Smooth muscle cell (in vitro differentiated cells): ENCODE results near the gene PTTG1IP. TPM values are rescaled to one million over a fixed set of nuclear protein-coding genes. Genes with fewer than 3 reads are reported as not detected.
A peak's percentile ranks its signal among the peaks of the same experiment; 100 is the strongest.

Source experiments
- DNase-seq: peaks from one replicate; lab custom pipeline; 2025; ENCODE audit not compliant: unreplicated experiment; lab: John Stamatoyannopoulos, UW
- H2AFZ ChIP-seq: fragments of 200-600 bp; sonication (generic); 2 replicates; pipeline ENCODE4 v1.6.0; 2016; ENCODE audit warnings: antibody characterized with exemption, low read depth, mild to moderate bottlenecking
- H3F3A ChIP-seq: fragments of 200-600 bp; sonication (generic); 2 replicates; pipeline ENCODE4 v1.6.0; 2017; ENCODE audit warnings: antibody characterized with exemption, low read depth
- H3K27ac ChIP-seq: fragments of 200-600 bp; sonication (generic); 2 replicates; pipeline ENCODE4 v1.5.1; 2016; ENCODE audit warnings: low read depth, mild to moderate bottlenecking
- H3K27me3 ChIP-seq: fragments of 200-600 bp; sonication (generic); 2 replicates; pipeline ENCODE4 v1.6.1; 2016; ENCODE audit warnings: low read depth, mild to moderate bottlenecking
- H3K36me3 ChIP-seq: fragments of 200-600 bp; sonication (generic); 2 replicates; pipeline ENCODE4 v1.5.1; 2016; ENCODE audit warnings: low read depth
- H3K4me1 ChIP-seq: fragments of 200-600 bp; sonication (generic); 2 replicates; pipeline ENCODE4 v1.5.1; 2016; ENCODE audit warnings: low read depth
- H3K4me2 ChIP-seq: fragments of 200-600 bp; sonication (generic); 2 replicates; pipeline ENCODE4 v1.6.0; 2016; ENCODE audit warnings: mild to moderate bottlenecking
- H3K4me3 ChIP-seq: fragments of 200-600 bp; sonication (generic); 2 replicates; pipeline ENCODE4 v1.5.1; 2016; ENCODE audit warnings: mild to moderate bottlenecking
- H3K79me2 ChIP-seq: fragments of 200-600 bp; sonication (generic); 2 replicates; pipeline ENCODE4 v1.6.0; 2016; ENCODE audit warnings: low read depth, mild to moderate bottlenecking
- H3K9ac ChIP-seq: fragments of 200-600 bp; sonication (generic); 2 replicates; pipeline ENCODE4 v1.6.0; 2016; ENCODE audit warnings: low read depth
- H3K9me3 ChIP-seq: fragments of 200-600 bp; sonication (generic); replicated peaks from 2 replicates; pipeline ENCODE4 v1.5.1; 2016; ENCODE audit warnings: low read depth
- H4K20me1 ChIP-seq: fragments of 200-600 bp; sonication (generic); 2 replicates; pipeline ENCODE4 v1.6.0; 2016; ENCODE audit warnings: low read depth
- WGBS: methylation state at CpG from one replicate; pipeline ENCODE4 v1.1.7; 2016; ENCODE audit warnings: low lambda C conversion rate; 5-methylcytosine and 5-hydroxymethylcytosine counted together
- polyA plus RNA-seq: library from polyadenylated mRNA; unstranded; fragments of >200 nt; fragmentation: Nextera tagmentation; extraction: Ambion mirVana; gene quantifications from 2 replicates; pipeline ENCODE4 v1.2.1, GENCODE V29; 2016
- total RNA-seq: library from RNA; depleted of rRNA; stranded (reverse); fragments of >200 nt; gene quantifications from 2 replicates; pipeline ENCODE4 v1.2.3, GENCODE V29; 2014
- TF ChIP-seq, protein P1 (sequence below): fragments of 200-600 bp; sonication (generic); IDR thresholded peaks from 2 replicates; pipeline ENCODE4 v1.5.1; 2017; ENCODE audit warnings: borderline replicate concordance, mild to moderate bottlenecking, antibody characterized with exemption; ENCODE audit not compliant: insufficient read depth, poor library complexity, severe bottlenecking

The PTTG1IP gene
- total and polyA plus RNA-seq, 2 experiments from 2014 or later = 331 to 340 TPM

- Histone ChIP-seq H4K20me1 (peaks cover 69% of the 10 kb centered on the region), H3K27me3 (no peaks in the 10 kb centered on the region), H3K36me3 (no peaks in the 10 kb centered on the region), H3K27ac (peak overlapping the region; percentile 96), H3K9me3 (no peaks in the 10 kb centered on the region), H3K9ac (peak overlapping the region; percentile 67), H3K4me2 (peak overlapping the region; percentile 97), H3K4me3 (peak overlapping the region; percentile 94), H3K79me2 (peaks cover 64% of the 10 kb centered on the region), H3K4me1 (peaks cover 37% of the 10 kb centered on the region), H3F3A (peaks cover 32% of the 10 kb centered on the region), H2AFZ (no peak overlapping the region)
- DNase-seq = no peak
- TF ChIP-seq, protein P1, sequence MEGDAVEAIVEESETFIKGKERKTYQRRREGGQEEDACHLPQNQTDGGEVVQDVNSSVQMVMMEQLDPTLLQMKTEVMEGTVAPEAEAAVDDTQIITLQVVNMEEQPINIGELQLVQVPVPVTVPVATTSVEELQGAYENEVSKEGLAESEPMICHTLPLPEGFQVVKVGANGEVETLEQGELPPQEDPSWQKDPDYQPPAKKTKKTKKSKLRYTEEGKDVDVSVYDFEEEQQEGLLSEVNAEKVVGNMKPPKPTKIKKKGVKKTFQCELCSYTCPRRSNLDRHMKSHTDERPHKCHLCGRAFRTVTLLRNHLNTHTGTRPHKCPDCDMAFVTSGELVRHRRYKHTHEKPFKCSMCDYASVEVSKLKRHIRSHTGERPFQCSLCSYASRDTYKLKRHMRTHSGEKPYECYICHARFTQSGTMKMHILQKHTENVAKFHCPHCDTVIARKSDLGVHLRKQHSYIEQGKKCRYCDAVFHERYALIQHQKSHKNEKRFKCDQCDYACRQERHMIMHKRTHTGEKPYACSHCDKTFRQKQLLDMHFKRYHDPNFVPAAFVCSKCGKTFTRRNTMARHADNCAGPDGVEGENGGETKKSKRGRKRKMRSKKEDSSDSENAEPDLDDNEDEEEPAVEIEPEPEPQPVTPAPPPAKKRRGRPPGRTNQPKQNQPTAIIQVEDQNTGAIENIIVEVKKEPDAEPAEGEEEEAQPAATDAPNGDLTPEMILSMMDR = no peak
- WGBS = 55% methylated on average over 10 of the region's 10 CpGs
Observed at GRCh38 chr21:44870748-44871495, 2.6 kb downstream of the PTTG1IP start.

DNA sequence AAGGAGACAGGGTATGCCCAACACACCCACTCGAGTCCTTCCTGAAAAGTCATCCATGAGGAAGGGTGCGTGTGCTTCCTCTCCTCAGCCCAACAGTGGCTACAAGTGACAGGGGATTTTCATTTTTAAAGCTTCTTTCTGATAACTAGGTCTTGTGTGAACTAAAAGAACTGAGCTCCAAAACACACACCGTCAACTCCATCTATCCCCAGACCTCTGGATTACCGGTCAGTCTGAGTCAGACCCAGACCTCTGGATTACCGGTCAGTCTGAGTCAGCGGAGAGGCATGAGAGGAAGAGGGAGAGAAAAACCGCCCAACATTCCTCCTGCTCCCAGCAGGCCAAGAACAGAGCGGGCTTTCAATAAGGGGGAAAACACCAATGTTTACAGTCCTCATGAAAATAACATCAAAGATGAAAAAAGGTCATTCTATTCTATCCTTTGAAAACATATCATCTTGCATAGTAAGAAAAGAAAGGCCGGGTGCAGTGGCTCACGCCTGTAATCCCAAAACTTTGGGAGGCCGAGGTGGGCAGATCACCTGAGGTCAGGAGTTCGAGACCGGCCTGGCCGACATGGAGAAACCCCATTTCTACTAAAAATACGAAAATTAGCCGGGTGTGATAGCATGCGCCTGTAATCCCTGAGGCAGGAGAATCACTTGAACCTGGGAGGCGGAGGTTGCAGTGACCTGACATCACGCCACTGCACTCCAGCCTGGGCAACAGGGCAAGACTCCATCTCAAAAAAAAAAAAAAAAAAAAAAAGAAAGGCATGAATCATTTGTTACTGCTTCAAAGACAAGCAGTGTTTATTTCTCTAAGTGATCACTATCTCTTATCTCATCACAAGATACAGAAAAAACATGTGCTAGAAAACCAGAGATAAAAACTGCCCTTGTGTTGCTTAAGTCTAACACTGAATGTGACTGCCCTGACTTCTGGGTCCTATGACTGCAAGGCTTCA, 3.4 kb downstream of the PTTG1IP start:
- H3K4me2 ChIP-seq = peak overlapping the region; percentile 97
- DNase-seq = no peak
- peaks cover 37% of the 10 kb centered on the region for H3K4me1 ChIP-seq
- TF ChIP-seq, protein P1 = no peak
- peaks cover 77% of the 10 kb centered on the region for H4K20me1 ChIP-seq
- peak overlapping the region; percentile 94 for H3K4me3 ChIP-seq
- peaks cover 73% of the 10 kb centered on the region for H3K79me2 ChIP-seq
- peak overlapping the region; percentile 67 for H3K9ac ChIP-seq
- no peaks in the 10 kb centered on the region for H3K36me3 ChIP-seq
- H3K27me3 ChIP-seq = no peaks in the 10 kb centered on the region
- H3F3A ChIP-seq = peaks cover 27% of the 10 kb centered on the region
- H2AFZ ChIP-seq = no peak overlapping the region
- no peaks in the 10 kb centered on the region for H3K9me3 ChIP-seq
- WGBS = 16% methylated on average over 19 of the region's 19 CpGs
- H3K27ac ChIP-seq = peak overlapping the region; percentile 96

DNA sequence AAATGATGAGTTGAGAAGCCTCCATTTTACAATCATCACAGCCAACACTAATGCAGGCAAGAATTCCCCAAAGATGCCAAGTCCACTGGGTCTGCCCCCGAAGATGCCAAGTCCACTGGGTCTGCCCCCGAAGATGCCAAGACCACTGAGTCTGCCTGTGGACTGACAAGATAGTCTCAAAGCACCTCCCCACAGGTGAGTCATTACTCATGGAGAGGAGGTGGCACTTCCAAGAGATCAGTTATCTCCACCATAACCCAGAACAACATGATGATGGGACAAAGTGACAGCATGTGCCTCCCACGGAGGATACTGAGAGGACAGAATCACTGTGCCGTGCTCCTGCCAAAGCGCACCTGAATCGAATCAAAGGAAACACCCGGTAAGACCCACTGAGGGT, 4.8 kb downstream of the PTTG1IP start:
- Histone ChIP-seq H3K27me3 (no peaks in the 10 kb centered on the region), H3K4me2 (peak overlapping the region; percentile 69), H3K36me3 (no peaks in the 10 kb centered on the region), H2AFZ (no peak overlapping the region), H3K4me1 (peaks cover 31% of the 10 kb centered on the region), H3F3A (peaks cover 23% of the 10 kb centered on the region), H3K27ac (peak overlapping the region; percentile 96), H4K20me1 (peaks cover 91% of the 10 kb centered on the region), H3K9me3 (no peaks in the 10 kb centered on the region), H3K4me3 (no peak overlapping the region), H3K9ac (peak overlapping the region; percentile 65), H3K79me2 (peaks cover 87% of the 10 kb centered on the region)
- 94% methylated on average over 7 of the region's 7 CpGs for WGBS
- TF ChIP-seq, protein P1 = no peak
- DNase-seq = no peak
